H1 (cell line): Measurements from ENCODE around the gene CTIF. TPM values are rescaled to one million over a fixed set of nuclear protein-coding genes. Genes with fewer than 3 reads are reported as not detected.

Experiments
- BACH1 ChIP-seq: IDR thresholded peaks from 2 replicates; pipeline ENCODE4 v1.6.1; 2012; ENCODE audit warnings: low read length, improper control_type of control experiment
- CBX8 ChIP-seq: fragments of 300-800, 300-1000 bp; sonication (generic); IDR thresholded peaks from 2 replicates; pipeline ENCODE4 v1.7.1; 2016; ENCODE audit warnings: low read depth, low read length, borderline replicate concordance
- CHD2 ChIP-seq: IDR thresholded peaks from 2 replicates; pipeline ENCODE4 v1.6.1; 2012; ENCODE audit warnings: low read length, improper control_type of control experiment
- CTBP2 ChIP-seq: IDR thresholded peaks from 2 replicates; pipeline ENCODE4 v1.7.0; 2011; ENCODE audit warnings: borderline replicate concordance, mild to moderate bottlenecking, moderate library complexity, mixed read lengths, low read length; ENCODE audit not compliant: insufficient read depth, insufficient read length
- HDAC2 ChIP-seq, 2 experiments: fragments of 300-600 bp in 1 of 2; sonication (generic) in 1 of 2; IDR thresholded peaks; 2 replicates each; pipeline ENCODE4 v1.6.1; 2011 to 2012; ENCODE audit warnings: low read depth in 2 of 2, low read length in 2 of 2, mild to moderate bottlenecking in 2 of 2, moderate library complexity in 2 of 2, borderline replicate concordance in 1 of 2, inconsistent platforms in 1 of 2
- KDM1A ChIP-seq: fragments of 200-600, 300-600 bp; sonication (generic); IDR thresholded peaks from 2 replicates; pipeline ENCODE4 v1.7.1; 2016; ENCODE audit warnings: mild to moderate bottlenecking, low read length, borderline replicate concordance
- polyA plus RNA-seq, 7 experiments: library from polyadenylated mRNA; depleted of rRNA in 3 of 7; stranded (reverse) in 5 of 7; unstranded in 2 of 7; fragments of >200 nt in 5 of 7; fragments of 200-250 nt in 2 of 7; gene quantifications; 1 replicate in 5 of 7; 2 replicates in 1 of 7; 4 replicates in 1 of 7; pipeline versions ENCODE4 v1.2.1 to v1.2.3, GENCODE V29; 2011 to 2013; ENCODE audit warnings: missing spikeins in 2 of 7, mixed read lengths in 2 of 7
- total RNA-seq: library from RNA; stranded (reverse); fragmentation: NEBNext Ultra II Directional; extraction: Animal tissue kit (Norgen Biotek cat#: 25700); gene quantifications from 2 replicates; pipeline ENCODE4 v1.2.1, GENCODE V29; 2021
- TF ChIP-seq, protein P1 (sequence below): fragments of 300-600 bp; sonication (generic); IDR thresholded peaks from 2 replicates; pipeline ENCODE4 v1.7.1; 2012; ENCODE audit warnings: low read length, moderate library complexity, mild to moderate bottlenecking, inconsistent platforms; ENCODE audit not compliant: insufficient replicate concordance

The CTIF gene
- total and polyA plus RNA-seq, 2 of the 8 experiments (the other 6 are each of a cell fraction or from before 2014, with no cell fraction given) = 9.0 to 17.8 TPM

DNA sequence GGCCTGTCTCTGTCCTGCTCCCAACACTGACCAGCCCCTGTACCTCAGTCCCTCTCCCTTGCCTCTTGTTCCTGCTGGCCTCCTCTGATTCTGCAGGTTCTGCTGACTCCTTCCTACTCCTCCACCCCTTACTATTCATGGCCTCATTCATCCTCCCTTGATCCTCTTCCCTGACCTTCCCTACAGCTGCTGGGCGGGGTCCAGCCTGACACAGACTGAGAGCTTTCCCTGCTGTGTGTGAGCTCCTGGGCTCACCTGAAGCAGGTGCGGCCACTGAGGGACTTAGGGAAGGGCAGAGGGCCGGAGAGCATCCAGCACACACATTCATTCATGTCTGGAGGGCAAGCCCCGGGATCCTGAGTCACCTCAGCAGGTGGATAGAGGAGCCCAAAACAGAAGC lies 185.6 kb downstream of the CTIF start (continued):
- TF ChIP-seq, protein P1, sequence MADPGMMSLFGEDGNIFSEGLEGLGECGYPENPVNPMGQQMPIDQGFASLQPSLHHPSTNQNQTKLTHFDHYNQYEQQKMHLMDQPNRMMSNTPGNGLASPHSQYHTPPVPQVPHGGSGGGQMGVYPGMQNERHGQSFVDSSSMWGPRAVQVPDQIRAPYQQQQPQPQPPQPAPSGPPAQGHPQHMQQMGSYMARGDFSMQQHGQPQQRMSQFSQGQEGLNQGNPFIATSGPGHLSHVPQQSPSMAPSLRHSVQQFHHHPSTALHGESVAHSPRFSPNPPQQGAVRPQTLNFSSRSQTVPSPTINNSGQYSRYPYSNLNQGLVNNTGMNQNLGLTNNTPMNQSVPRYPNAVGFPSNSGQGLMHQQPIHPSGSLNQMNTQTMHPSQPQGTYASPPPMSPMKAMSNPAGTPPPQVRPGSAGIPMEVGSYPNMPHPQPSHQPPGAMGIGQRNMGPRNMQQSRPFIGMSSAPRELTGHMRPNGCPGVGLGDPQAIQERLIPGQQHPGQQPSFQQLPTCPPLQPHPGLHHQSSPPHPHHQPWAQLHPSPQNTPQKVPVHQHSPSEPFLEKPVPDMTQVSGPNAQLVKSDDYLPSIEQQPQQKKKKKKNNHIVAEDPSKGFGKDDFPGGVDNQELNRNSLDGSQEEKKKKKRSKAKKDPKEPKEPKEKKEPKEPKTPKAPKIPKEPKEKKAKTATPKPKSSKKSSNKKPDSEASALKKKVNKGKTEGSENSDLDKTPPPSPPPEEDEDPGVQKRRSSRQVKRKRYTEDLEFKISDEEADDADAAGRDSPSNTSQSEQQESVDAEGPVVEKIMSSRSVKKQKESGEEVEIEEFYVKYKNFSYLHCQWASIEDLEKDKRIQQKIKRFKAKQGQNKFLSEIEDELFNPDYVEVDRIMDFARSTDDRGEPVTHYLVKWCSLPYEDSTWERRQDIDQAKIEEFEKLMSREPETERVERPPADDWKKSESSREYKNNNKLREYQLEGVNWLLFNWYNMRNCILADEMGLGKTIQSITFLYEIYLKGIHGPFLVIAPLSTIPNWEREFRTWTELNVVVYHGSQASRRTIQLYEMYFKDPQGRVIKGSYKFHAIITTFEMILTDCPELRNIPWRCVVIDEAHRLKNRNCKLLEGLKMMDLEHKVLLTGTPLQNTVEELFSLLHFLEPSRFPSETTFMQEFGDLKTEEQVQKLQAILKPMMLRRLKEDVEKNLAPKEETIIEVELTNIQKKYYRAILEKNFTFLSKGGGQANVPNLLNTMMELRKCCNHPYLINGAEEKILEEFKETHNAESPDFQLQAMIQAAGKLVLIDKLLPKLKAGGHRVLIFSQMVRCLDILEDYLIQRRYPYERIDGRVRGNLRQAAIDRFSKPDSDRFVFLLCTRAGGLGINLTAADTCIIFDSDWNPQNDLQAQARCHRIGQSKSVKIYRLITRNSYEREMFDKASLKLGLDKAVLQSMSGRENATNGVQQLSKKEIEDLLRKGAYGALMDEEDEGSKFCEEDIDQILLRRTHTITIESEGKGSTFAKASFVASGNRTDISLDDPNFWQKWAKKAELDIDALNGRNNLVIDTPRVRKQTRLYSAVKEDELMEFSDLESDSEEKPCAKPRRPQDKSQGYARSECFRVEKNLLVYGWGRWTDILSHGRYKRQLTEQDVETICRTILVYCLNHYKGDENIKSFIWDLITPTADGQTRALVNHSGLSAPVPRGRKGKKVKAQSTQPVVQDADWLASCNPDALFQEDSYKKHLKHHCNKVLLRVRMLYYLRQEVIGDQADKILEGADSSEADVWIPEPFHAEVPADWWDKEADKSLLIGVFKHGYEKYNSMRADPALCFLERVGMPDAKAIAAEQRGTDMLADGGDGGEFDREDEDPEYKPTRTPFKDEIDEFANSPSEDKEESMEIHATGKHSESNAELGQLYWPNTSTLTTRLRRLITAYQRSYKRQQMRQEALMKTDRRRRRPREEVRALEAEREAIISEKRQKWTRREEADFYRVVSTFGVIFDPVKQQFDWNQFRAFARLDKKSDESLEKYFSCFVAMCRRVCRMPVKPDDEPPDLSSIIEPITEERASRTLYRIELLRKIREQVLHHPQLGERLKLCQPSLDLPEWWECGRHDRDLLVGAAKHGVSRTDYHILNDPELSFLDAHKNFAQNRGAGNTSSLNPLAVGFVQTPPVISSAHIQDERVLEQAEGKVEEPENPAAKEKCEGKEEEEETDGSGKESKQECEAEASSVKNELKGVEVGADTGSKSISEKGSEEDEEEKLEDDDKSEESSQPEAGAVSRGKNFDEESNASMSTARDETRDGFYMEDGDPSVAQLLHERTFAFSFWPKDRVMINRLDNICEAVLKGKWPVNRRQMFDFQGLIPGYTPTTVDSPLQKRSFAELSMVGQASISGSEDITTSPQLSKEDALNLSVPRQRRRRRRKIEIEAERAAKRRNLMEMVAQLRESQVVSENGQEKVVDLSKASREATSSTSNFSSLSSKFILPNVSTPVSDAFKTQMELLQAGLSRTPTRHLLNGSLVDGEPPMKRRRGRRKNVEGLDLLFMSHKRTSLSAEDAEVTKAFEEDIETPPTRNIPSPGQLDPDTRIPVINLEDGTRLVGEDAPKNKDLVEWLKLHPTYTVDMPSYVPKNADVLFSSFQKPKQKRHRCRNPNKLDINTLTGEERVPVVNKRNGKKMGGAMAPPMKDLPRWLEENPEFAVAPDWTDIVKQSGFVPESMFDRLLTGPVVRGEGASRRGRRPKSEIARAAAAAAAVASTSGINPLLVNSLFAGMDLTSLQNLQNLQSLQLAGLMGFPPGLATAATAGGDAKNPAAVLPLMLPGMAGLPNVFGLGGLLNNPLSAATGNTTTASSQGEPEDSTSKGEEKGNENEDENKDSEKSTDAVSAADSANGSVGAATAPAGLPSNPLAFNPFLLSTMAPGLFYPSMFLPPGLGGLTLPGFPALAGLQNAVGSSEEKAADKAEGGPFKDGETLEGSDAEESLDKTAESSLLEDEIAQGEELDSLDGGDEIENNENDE = no peak
- no peak for TF ChIP-seq CBX8
- TF ChIP-seq KDM1A = no peak
- TF ChIP-seq CTBP2 = no peak
- TF ChIP-seq HDAC2 (IDR thresholded peaks at IDR 0.05; ENCODE audit: borderline replicate concordance in 1 of 2, low read depth in 2 of 2, low read length in 2 of 2) = no peak
- no peak for TF ChIP-seq CHD2
- TF ChIP-seq BACH1 = no peak
